Measurements from ENCODE around the gene FGFR2. TPM values are rescaled to one million over a fixed set of nuclear protein-coding genes. Genes with fewer than 3 reads are reported as not detected.

FGFR2 gene
- total RNA-seq, 1 experiment from 2014 or later, result 19.7 TPM

- no peak overlapping the region for H3K27ac ChIP-seq (ENCODE audit: low read depth, low read length)
- no peak overlapping the region for H3K9ac ChIP-seq (ENCODE audit: low read length)
- RAD21 ChIA-PET (ENCODE audit: low non-redundant PET in 1 of 2, low total read pairs in 2 of 2, uncharacterized antibody in 2 of 2, unreplicated experiment in 2 of 2), result no interaction called here
- ATAC-seq, result no peak
- no peaks in the 10 kb centered on the region for H3K27me3 ChIP-seq (ENCODE audit: insufficient read depth, low read length)
- no peaks in the 10 kb centered on the region for H3K36me3 ChIP-seq (ENCODE audit: control insufficient read depth in 1 of 2, insufficient read depth in 2 of 2, low read length in 2 of 2)
- H3K9me2 ChIP-seq (ENCODE audit: insufficient read depth), result no peaks in the 10 kb centered on the region
- no peak overlapping the region for H3K4me3 ChIP-seq (replicated peaks in 1 of 2; ENCODE audit: low read depth in 1 of 2, low read length in 2 of 2)
- no peaks in the 10 kb centered on the region for H3K4me1 ChIP-seq (ENCODE audit: control insufficient read depth in 1 of 2, insufficient read depth in 2 of 2, low read length in 2 of 2)
- H3K4me2 ChIP-seq (ENCODE audit: low read length), result no peak overlapping the region
- H4K20me1 ChIP-seq (ENCODE audit: insufficient read depth), result no peaks in the 10 kb centered on the region
- no peaks in the 10 kb centered on the region for H3K79me2 ChIP-seq (ENCODE audit: insufficient read depth, low read length)
- intact Hi-C loops (cut with micrococcal nuclease), result no loop called here
- no TSS peak for BruUV-seq (replicated peaks)
- TF ChIP-seq TCF7L2 (IDR thresholded peaks at IDR 0.05; ENCODE audit: borderline replicate concordance, extremely low read depth, insufficient read depth, insufficient read length) (no peak), ATF3 (IDR thresholded peaks at IDR 0.05) (no peak), ZNF274 (IDR thresholded peaks at IDR 0.05; ENCODE audit: low read depth, low read length) (no peak), CEBPB (IDR thresholded peaks at IDR 0.05; ENCODE audit: low read depth) (no peak), ZFX (IDR thresholded peaks at IDR 0.05) (no peak), EZH2 (IDR thresholded peaks at IDR 0.05) (no peak), CTCF (IDR thresholded peaks at IDR 0.05 in 2 of 3, conservative IDR thresholded peaks at IDR 0.05 in 1 of 3; ENCODE audit: borderline replicate concordance in 1 of 3, insufficient read depth in 1 of 3, low read depth in 2 of 3, low read length in 2 of 3) (no peak), FOSL1 (IDR thresholded peaks at IDR 0.05; ENCODE audit: low read depth) (no peak), ELF1 (IDR thresholded peaks at IDR 0.05; ENCODE audit: borderline replicate concordance, low read depth) (no peak), ZBTB33 (IDR thresholded peaks at IDR 0.05; ENCODE audit: extremely low read depth, insufficient replicate concordance, low read length) (no peak), MAX (IDR thresholded peaks at IDR 0.05) (no peak), REST (IDR thresholded peaks at IDR 0.05; ENCODE audit: low read depth) (no peak), SIN3A (IDR thresholded peaks at IDR 0.05; ENCODE audit: low read depth) (no peak), EZH2phosphoT487 (IDR thresholded peaks at IDR 0.05; ENCODE audit: borderline replicate concordance) (no peak)
- H2AFZ ChIP-seq (ENCODE audit: low read depth, low read length, poor library complexity, severe bottlenecking), result no peak overlapping the region
- POLR2A ChIA-PET, result no interaction called here
- H3K9me3 ChIP-seq (ENCODE audit: control insufficient read depth in 1 of 2, insufficient read depth in 1 of 2, low read depth in 1 of 2, low read length in 2 of 2), result no peaks in the 10 kb centered on the region
- no peak for DNase-seq (ENCODE audit: low read depth, low spot score)
- CTCF ChIA-PET, result no interaction called here
These were observed 30.7 kb downstream of the FGFR2 start for GRCh38 chr10:121567569-121567968.
